ENCODE data around the gene RNF26.

- TF ChIP-seq CTCF (conservative IDR thresholded peaks at IDR 0.05 in 1 of 2, IDR thresholded peaks at IDR 0.05 in 1 of 2; ENCODE audit: low read depth in 1 of 2, low read length in 2 of 2) (no peak), EZH2 (IDR thresholded peaks at IDR 0.05; ENCODE audit: low read length, missing control alignments) (no peak)
Measured at GRCh38 chr11:119376197-119376847, 42.0 kb downstream of the RNF26 start.

Data from fibroblast of lung (primary cell).